Activated CD8-positive, alpha-beta memory T cell treated with anti-CD3 and anti-CD28 coated beads for 36 hours (primary cell): ENCODE data around the gene TERF2IP. TPM values are rescaled to one million over a fixed set of nuclear protein-coding genes. Genes with fewer than 3 reads are reported as not detected.

Experiments
- CTCF ChIA-PET: fragments of 350-600 bp; sonication (Branson Sonifier 250); formaldehyde crosslinking; loops from one replicate; lab custom pipeline; 2021; ENCODE audit warnings: antibody characterized with exemption; lab: Charles Lee
- POLR2A ChIA-PET: fragments of 350-600 bp; sonication (Branson Sonifier 250); formaldehyde crosslinking; loops from one replicate; lab custom pipeline; 2021; ENCODE audit warnings: antibody characterized with exemption; lab: Charles Lee
- total RNA-seq, 2 experiments: library from RNA; stranded (reverse); gene quantifications; one replicate each; pipeline ENCODE4 v1.2.3, GENCODE V29; 2021

TERF2IP gene
- total RNA-seq, 2 experiments from 2014 or later = 78.2 to 84.4 TPM

- ChIA-PET CTCF (no interaction called here), POLR2A (no interaction called here)
Measured at GRCh38 chr16:75628351-75628750, 19.2 kb upstream of the TERF2IP start.

DNA sequence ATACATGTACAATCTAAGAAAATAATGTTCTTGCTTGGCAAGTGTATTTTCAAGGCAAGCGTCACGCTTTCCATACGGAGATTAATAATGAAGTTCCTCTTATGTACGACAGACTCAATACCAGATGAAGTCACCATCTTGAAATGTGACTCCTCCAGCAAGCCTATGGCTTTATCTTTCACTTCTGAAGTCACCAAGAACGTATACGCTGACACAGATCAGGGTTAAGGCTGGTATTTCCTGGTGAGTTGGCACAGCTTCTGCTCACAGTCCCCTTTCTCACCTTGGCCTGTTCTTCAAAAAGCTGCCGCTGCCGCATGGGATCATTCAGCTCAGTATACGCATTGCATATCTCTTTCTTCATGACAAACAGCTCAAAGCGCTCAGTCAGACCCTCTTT is 18.4 kb upstream of the TERF2IP start:
- ChIA-PET CTCF (interaction anchor here (1.6 kb wide), 1 partner anchor 111 kb away, joined by 5 read pairs; no protein-coding TSS in a partner anchor), POLR2A (no interaction called here)

- ChIA-PET POLR2A (interaction anchor here (0.5 to 1.8 kb wide), 2 partner anchors 8 to 18 kb away, joined by 6 to 7 read pairs; partner anchors contain the start of genes KARS1 and TERF2IP), CTCF (interaction anchor here (1.4 to 1.6 kb wide), 2 partner anchors 11 to 112 kb away, joined by 3 to 5 read pairs; no protein-coding TSS in a partner anchor)
Measured at GRCh38 chr16:75630052-75630451, 17.5 kb upstream of the TERF2IP start.

DNA sequence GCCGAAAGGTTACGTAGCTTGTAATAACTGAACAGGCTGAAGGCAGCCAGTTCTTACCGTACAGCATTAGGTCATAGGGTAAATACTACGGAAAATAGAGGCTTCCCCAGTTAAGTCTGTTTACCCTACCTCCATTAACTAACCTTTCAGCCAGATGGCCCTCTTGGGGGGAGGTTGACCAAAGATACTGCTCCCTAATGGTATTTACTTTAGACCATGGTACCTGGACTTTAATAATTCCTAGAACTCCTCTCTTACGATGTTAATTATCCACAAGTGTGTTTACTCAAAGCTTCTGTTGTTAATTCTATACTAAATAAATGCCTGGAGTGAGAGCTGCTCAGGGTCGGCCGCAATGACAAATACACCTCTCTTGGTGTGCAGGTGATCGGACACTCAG is 14.7 kb upstream of the TERF2IP start:
- ChIA-PET CTCF (interaction anchor here (1.2 kb wide), 1 partner anchor 116 kb away, joined by 3 read pairs; no protein-coding TSS in a partner anchor), POLR2A (interaction anchor here (0.6 kb wide), 1 partner anchor 50 kb away, joined by 3 read pairs; no protein-coding TSS in a partner anchor)

- CTCF ChIA-PET = interaction anchor here (0.9 kb wide), 1 partner anchor 17 kb away, joined by 3 read pairs; no protein-coding TSS in a partner anchor
- POLR2A ChIA-PET = no interaction called here
Measured at GRCh38 chr16:75635036-75635435, 12.5 kb upstream of the TERF2IP start.

DNA sequence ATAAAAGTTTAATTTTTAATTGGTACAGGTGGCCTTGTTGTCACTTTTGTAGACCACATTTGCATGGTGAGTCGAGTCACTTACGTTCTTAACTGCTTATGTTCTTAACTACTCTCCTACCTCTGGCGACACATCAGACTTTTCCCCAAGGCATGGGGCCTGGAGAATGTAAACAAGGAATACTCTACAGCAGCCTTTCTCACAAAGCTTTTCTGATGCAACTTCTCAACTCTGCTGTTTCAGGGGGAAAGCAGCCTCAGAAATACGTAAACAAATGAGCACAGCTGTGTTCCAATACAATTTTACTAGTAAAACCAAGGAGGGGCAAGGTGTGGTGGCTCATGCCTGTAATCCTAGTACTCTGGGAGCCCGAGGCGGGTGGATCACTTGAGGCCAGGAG is 7.0 kb upstream of the TERF2IP start:
- POLR2A ChIA-PET = no interaction called here
- CTCF ChIA-PET = no interaction called here

- ChIA-PET CTCF (no interaction called here), POLR2A (interaction anchor here (0.5 kb wide), 1 partner anchor 85 kb away, joined by 3 read pairs; no protein-coding TSS in a partner anchor)
Measured at GRCh38 chr16:75644240-75645012, 3.1 kb upstream of the TERF2IP start.

DNA sequence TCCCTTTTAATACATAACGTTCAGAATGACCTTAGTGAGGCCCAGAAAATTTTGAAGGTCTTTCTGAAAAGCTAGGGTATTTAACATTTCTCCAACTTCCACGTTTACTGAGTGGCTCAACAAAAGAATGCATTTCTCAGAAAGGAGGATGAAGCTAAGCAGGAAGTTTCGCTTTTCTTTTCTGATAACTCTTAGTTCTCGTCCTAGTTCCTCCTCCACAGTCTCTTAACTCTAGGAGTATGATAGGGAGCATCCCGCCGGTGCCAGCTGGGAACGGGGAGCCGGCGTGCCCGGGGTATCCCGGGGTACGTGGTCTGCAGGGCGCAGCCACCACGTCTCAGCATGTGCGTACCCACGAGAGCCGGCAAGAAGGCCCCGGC is 471 bp upstream of the TERF2IP start:
- ChIA-PET POLR2A (interaction anchor here (0.7 to 3.5 kb wide), 15 partner anchors 11 to 1544 kb away, joined by 3 to 80 read pairs (median 4); partner anchors contain the start of genes ADAT1, MON1B and TMEM231), CTCF (interaction anchor here (1.1 to 3.0 kb wide), 4 partner anchors 25 to 183 kb away, joined by 3 to 20 read pairs (median 12); partner anchors contain the start of genes ADAT1 and TMEM170A)

DNA sequence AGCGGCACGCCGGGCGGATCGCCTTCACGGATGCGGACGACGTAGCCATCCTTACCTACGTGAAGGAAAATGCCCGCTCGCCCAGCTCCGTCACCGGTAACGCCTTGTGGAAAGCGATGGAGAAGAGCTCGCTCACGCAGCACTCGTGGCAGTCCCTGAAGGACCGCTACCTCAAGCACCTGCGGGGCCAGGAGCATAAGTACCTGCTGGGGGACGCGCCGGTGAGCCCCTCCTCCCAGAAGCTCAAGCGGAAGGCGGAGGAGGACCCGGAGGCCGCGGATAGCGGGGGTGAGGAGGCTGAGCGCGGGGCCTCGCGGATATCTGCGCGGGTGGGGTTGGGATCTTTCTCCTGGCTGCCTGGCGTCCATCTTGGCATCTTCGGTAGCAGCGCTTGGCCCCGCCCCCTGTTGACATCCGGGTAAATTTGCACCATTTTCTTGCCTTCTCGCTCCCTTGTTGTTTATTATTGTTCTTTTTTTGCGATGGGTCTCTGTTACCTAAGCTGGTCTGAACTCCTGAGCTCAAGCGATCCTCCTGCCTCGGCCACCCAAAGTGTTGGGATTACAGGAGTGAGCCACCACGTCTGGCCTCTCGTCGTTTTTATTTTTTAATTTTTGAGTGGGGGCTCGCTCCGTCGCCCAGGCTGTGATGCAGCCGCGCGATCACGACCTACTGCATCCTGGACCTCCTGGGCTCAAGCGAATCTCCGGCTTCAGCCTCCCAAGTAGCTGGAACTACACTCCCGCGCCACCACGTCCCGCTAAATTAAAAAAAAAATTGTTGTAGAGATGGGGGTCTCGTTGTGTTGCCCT is 898 bp downstream of the TERF2IP start:
- POLR2A ChIA-PET = interaction anchor here (0.6 to 3.5 kb wide), 11 partner anchors 18 to 1543 kb away, joined by 3 to 80 read pairs (median 4); partner anchors contain the start of genes ADAT1, MON1B and TMEM231
- CTCF ChIA-PET = interaction anchor here (0.8 to 3.0 kb wide), 5 partner anchors 26 to 215 kb away, joined by 4 to 20 read pairs (median 8); partner anchors contain the start of genes ADAT1 and CFDP1

DNA sequence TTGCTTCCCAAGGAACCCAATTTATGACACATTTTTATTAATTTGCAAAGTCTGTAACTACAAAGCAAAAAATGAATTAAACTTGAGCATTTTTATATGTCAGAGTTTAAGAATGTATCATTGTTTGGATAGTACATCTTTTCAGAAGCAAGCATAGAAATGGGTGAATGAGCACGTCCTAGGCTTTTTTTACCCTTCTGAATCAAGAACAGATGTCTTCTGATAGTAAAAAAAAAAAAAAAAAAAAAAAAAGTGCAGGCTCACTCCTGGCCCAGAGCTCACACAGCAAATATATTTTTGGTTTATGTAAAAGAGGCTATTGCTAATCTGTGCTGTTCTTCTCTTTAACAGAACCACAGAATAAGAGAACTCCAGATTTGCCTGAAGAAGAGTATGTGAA is 6.3 kb downstream of the TERF2IP start:
- ChIA-PET CTCF (interaction anchor here (0.6 kb wide), 1 partner anchor 36 kb away, joined by 5 read pairs; no protein-coding TSS in a partner anchor), POLR2A (no interaction called here)

DNA sequence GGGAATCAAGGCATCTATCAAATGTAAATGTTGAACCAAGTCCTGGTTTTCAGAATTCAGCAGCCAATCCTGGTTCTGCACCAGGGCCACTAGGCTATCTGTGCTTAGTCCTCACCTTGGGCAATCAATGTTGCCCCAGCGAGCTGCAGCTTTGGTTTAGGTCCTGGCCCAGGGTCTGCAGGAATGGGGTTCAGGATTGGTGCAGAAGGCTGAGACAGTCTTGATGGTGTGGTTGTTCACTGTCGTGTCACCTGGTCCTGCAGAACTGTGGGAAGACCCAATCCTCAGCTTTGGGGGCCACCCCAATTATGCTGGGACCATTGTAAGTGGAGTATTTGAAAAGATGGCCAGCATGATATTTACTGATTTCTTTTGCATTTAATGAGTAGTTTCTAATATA is 10.6 kb downstream of the TERF2IP start:
- ChIA-PET POLR2A (interaction anchor here (1.4 kb wide), 1 partner anchor 35 kb away, joined by 3 read pairs; the partner anchor contains the start of gene ADAT1), CTCF (no interaction called here)

DNA sequence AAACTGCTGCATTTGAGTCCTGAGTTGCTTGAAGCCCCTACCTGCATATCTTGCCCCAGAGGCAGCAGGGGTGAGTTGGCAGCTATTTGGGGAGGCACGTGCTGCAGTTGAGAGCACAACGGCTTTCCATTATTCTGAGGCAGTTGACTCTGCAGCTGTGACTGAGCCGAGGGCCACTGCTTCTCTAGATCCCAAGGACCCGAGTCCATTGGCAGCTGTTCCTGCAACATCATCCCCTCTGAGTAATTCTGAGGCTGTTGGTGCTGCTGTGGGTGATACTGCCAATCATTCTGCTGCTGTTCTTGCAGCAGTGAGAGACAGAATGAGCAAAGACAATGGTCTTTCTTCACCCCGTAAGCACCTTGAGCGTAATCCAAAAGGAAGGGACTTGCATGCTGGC is 12.7 kb downstream of the TERF2IP start:
- ChIA-PET CTCF (interaction anchor here (1.2 kb wide), 1 partner anchor 195 kb away, joined by 4 read pairs; the partner anchor contains the start of gene TMEM170A), POLR2A (interaction anchor here (0.6 to 1.1 kb wide), 2 partner anchors 13 to 37 kb away, joined by 3 to 6 read pairs; partner anchors contain the start of genes ADAT1 and KARS1)

- POLR2A ChIA-PET = no interaction called here
- CTCF ChIA-PET = no interaction called here
Measured at GRCh38 chr16:75660726-75661302, 13.2 kb downstream of the TERF2IP start.

- CTCF ChIA-PET = no interaction called here
- POLR2A ChIA-PET = no interaction called here
Measured at GRCh38 chr16:75667503-75667902, 19.9 kb downstream of the TERF2IP start.

DNA sequence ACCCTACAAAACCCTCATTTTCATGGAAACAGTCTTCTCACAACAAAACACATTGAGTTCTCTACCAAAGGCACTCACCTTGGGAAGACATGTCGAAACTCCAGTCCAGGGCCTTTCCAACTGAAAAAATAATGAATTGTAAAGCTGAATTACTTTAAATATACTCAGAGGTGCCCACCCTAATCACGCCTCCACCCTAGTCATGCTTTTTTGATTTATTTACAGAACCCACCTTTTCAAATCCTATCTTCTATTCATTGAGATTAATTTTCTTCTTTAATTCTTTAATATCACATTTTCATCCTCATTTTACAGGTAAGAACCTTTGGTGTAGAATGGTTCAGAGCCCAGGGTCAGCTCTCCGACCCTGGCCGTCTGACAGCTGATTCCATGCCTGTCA is 29.3 kb downstream of the TERF2IP start, which contains the start of gene CPHXL2:
CPHXL2 (minus strand) TSS at position 101 of the 400 bp plus-strand sequence; CDS start at position 91, 10 bp downstream.
- ChIA-PET POLR2A (no interaction called here), CTCF (no interaction called here)

DNA sequence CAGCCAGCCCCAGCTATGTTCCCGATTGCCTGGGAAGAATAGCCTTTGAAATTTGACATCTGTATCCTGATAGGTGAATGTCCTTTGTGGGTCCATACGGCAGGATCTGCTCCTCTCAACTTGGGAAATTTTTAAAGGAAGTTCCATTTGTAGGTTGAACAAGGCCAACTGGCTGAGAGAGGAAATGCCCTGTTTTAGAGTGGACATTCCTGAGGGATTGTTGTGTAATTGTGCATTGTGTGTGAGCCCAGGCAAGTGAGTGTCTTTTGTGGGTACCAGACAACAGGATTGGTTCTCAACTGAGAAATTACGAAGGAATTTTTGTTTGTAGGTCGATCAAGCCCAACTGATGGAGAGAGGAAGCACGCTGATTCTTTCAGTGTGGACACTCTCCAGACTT is 31.8 kb downstream of the TERF2IP start:
- ChIA-PET CTCF (no interaction called here), POLR2A (no interaction called here)

DNA sequence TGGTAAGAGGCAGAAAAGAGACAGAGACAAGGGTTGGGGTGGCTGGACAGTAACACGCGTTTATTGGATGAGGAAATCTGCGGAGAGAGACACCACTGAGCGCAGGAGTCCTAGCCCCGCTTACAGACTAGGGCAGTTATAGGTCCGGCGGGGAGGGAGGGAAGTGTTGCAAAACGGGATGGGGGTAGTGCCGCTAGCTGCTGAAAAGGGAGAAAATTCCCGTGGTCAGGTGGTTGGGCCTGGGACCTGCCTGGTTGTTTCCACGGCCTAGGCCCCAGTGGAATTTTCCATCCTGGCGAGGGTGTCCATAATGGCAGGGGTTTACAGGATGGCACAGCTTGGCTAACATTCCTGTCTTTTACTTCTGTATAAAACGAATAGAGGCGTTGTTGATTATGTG is 34.7 kb downstream of the TERF2IP start:
- CTCF ChIA-PET = no interaction called here
- POLR2A ChIA-PET = interaction anchor here (0.5 kb wide), 1 partner anchor 8 kb away, joined by 8 read pairs; no protein-coding TSS in a partner anchor

GRCh38 chr16:75687361-75687760 is 39.8 kb downstream of the TERF2IP start:
- CTCF ChIA-PET = no interaction called here
- POLR2A ChIA-PET = no interaction called here

- ChIA-PET POLR2A (no interaction called here), CTCF (no interaction called here)
Measured at GRCh38 chr16:75695708-75696107, 48.1 kb downstream of the TERF2IP start.
